GM21825 (cell line): ENCODE measurements around the gene C17orf113.
A peak's percentile ranks its signal among the peaks of the same experiment; 100 is the strongest.
"Not testable (repeated sequence)": the region's sequence is repeated elsewhere in the genome, so short reads cannot be mapped to it uniquely, and the experiment has no call there.

ENCODE experiments used
- ATAC-seq: cut with Tn5 transposase; IDR thresholded peaks from one replicate; pipeline ENCODE4 v1.9.1; 2021; ENCODE audit warnings: mild to moderate bottlenecking, moderate library complexity; ENCODE audit not compliant: unreplicated experiment

Gene C17orf113

DNA sequence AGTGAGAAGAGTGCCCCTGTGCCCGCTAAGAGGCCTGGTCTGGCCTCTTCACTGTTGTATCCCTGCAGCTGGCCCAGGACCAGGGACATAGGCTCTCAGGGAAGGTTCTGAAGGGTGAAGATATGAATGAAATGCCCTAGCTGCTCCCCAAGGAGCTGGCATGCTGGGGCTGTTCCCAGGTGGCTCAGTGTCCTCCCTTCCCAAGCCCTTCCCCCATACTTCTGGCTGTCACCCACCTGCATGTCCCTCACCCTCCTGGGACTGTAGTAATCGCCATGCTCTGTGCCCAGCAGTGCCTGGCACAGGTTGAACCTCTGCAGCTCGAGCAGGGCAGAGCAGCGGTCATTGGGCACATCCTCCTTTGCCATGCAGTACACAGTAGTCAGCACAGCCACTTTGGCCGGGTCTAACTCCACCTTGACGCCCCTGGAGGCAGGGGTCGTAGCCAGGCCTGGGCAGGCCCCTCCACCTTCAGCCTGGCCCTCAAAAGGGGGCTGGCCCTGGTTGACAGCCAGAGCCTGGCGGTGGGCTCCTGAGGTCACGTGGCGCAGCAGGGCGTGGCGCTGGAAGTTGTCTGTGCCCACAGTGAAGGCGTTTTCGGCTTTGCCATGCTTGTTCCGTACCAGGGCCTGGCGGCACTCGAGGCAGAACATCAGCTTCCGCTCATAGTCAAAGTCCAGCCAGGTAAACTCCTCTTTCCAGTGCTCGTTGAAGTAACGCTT, 7.6 kb downstream of the C17orf113 start:
- ATAC-seq: no peak

DNA sequence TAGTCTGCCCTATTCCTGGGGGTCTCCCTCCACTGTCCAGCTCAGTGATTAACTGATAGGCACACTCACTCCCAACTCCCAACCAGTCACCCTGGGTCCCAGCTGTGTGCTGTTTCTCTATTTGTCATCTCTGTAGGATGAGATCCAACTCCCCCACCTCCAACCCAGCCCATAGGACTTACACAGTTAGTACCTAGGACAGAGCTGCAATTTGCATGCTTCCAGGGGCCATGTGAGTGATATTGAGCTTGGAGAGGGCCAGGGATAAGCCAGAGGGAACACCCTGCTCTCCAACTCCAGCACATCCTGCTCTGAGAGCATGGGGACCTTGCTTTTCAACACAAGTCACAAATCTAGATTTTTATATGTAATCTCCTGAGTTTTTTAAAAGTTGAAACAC, 8.8 kb downstream of the C17orf113 start:
- no peak for ATAC-seq

DNA sequence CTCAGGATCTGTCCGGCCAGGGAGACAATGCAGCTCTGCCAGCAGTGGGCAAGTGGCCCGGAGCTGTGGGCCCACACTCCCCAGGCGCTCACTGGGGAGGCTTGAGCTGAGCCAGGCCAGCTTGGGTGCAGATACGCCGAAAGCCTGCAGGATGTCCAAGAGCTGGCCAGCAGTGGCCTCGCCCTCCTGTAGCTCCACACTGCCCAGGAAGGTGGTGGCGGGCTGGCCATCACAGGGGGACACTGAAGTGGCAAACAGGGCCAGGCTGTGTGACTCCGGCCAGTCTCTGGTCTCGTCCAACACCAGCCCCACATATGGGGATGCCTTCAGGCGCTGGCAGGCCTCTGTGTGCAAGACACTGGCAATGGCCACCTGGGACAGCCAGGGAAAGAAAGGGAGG, 9.6 kb downstream of the C17orf113 start:
- no peak for ATAC-seq

DNA sequence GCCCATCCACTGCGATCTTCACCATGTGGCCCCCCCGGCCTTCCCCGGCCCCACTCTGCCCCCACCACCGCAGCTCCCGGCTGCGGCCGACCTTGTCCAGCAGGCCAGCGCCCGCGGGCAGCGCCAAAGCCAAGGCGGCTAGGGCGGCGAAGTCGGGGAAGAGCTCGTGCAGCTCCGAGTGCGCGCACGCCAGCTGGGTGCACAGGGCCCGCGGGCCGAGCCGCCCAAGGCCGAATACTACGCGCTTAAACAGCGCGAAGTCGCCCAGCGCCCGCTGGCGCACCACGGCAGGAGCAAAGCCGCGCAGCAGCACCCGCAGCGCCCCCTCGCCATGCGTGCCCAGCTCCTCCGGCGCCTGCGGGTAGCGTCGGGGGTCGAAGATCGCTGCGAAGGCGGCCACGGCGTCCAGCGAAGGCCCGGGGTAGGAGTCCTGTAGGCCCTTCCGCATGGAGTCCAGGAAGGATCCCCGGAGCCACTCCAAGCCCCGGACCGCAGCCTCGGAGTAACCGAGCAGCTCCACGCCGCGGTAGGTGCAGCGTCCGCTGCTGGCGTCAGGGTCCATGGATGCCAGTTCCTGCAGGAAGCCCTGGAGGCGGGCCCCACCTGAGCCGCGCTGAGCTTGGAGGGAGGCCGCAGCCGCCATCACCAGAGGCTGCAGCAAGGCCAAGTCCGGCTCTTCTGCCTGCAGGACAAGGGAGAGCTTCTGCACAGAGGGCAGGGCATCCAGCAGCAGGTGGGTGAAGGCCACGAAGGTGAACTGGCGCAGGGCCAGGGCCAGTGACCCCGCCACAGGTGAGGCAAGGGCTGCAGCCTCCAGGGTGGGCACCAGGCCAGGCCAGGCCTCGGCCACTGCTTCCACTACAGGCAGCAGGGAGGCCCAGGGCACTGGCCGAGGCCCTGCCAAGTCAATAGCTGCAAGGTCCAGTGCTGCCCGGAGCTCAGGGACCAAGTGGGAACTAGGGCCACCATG, 10.3 kb downstream of the C17orf113 start:
- no peak for ATAC-seq

DNA sequence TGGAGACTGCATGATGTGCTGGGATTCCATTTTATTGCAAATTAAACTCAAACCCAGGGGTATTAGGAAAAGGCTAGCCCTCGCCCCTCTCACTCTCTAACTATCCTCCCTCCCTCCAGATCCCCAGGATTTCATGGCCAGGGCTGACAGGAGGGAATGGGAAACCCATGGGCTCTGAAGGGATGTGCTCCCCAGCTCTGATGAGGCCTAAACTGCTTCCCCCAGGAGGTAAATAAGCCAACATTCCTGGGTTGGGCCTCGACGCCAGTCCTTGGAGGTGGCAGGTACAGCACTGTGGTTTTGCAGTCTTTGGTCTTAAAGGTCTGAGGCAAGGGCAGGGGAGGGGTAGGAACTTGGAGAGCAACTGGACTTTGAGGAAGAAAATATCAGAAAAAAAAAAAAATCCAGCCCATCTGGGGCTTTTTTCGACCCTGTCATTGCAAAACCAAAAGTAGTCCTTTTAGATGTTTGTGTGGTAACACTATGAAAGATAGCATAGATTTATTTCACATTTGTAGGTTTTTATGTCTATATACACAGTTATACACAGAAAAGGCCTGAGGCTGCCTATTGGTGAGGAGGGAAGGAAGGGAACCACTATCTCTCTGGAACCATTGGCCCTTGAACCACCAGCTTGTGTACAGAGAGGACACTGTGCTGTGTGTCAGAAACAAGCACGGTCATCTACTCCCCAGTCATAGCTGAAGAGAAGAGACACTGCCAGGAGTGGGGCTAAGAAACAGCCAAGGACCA, 12.0 kb downstream of the C17orf113 start:
- ATAC-seq: no peak

DNA sequence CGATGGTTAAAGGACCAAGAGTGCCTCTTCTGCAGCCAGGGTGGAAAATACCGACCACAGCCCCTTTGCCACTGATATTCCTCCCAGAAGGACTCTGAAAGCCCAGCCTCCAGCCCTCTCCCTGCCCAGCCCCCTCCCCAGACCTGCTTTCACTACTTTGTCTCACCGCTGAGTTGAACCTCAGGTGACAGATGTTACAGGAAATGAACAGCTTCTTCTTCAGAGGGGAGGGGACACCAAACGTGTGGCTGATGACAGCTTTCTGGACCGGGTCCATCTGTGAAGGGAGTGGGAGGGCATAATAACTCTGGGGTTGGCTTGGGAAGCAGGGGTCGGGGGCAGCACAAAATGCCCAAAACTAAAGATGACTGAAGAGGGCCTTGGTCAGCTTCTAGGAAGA, 16.3 kb downstream of the C17orf113 start:
- ATAC-seq: no peak

DNA sequence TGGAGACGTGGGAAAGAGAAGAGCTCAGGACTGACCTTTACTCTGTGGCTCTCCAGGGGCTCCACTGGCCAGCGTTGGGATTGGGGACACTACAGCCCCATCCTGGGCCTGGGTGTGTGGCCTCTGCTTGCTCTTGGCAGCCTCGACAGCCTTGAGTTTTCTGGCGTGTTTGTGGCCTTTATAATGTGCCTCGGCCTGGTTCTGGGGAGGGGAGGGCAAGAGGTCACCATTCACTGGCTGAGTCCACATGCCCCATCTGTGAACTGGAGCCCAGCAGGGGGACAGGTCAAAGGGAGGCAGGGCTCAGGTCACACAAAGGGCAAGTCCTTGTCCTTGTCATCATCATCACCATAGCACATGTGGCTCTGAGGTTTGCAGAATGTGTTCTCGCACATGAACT, 18.8 kb downstream of the C17orf113 start:
- no peak for ATAC-seq

DNA sequence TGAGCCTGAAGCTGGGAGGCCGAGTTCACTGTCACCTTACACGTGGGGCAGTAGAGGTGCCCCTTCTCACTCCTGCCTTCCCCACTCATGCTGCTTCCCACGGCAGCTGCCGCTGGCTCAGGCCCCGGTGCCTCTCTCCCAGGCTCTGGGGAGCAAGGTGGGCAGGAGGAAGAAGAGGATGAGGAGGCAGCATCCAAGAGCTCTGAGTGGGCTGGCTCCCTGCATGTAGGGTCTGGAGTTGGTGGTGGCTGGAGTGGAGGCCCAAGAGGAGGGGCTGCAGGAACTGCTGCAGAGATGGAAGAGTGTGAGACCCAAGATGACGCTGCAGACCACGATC, 21.6 kb downstream of the C17orf113 start:
- no peak for ATAC-seq

DNA sequence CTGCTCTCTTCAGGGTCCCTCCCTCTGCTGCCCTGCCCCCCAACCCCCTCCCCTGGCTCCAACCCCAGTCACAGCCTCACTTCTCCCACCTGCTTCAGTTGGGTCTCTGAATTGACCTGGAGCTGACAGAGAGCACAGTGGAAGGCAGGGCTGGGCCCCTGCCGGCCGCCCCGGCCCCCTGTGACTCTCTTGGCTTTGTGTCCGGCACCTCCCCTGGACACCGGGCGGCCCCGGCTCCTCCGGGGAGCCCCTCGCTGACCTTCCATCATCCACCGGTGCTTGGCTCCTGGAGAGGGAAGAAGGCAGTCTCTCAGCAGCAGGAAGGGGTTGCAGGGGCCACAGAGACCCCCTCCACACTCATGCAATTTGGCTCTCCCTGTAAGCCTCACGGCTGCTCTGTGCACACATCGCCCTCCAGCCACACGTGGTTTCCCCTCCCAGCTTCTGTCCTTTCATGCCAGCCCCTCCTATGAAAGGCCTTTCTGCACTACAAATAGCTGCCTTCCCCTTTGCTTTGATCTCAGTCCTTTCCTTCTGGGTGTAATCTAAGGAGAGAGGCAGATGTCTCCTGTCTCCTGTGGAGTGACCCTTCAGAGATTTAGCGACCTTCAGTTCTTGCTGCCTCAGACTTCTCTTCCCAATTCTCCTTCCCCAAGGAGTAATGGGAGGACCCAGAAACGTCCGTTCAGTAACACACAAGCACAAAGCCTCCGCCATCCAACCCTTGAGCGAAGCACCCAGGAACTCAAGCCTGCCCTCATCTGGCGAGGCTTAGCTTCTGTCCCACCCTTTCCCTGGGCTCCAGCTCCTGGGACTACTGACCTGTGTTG, 22.2 kb downstream of the C17orf113 start:
- no peak for ATAC-seq

DNA sequence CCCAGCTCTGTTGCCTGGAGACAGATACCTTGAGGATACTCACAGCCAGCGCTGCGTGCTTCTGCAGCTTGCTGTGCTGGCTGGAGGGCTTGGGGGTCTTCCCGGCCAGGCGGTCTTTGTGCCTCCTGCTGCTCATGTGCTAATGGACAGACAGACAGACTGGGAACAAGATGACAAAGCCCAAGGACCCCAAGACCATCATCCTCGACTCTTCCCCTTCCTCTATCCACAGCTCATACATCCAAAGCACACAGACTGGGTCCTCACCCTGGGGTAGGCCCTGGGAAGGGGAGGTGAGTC, 22.9 kb downstream of the C17orf113 start:
- ATAC-seq: no peak

DNA sequence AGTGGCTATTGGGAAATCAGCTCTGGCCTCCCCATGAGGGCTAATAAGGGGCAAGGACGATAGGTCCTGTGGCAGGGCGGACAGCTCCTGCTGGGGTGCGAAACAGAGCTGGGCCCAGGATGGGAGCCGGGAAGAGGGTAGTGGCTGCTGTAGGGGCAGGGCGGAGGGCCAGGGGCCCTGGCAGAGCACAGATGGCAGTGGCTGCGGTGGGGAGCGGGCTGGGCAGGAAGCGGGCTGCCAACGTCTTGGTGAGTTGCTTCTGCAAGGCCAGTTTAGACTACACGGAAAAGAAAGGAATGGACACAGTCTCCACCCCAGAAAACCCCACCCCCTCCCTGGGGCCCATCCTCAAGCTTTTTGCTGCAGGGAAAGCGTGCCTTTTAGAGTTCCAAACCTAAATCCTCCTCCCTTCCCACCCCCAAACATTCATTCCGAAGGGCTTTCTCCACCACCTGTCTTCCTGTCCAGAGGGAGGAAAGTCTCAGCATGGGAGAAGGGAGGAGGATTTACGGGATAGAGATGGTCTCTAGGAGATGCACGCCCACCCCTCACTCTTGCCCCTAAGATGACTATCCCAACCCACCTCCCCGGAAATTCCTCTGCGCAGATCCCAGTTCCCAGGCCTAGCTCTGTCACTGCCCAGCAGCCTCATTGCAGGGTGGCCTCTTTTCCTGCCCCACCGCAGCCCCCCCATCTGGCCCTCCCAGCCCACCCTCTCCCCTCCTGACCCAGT, 23.4 kb downstream of the C17orf113 start:
- no peak for ATAC-seq

DNA sequence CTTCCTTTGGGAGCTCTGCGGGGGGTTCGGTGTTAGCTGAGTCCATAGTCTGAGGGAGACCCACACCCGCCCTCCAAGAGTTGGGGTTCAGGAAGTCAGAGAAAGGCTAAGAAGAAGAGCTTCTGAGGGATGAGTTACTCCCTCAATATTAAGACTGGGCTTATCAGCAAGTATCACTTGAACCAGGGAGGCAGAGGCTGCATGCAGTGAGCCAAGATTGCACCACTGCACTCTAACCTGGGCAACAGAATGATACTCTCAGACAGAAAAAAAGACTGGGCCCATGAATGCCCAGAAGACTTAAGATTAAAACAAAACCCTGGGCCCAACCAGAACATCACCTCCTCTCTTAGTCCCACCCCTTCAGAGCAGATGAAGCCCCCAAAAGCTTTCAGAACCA, 24.5 kb downstream of the C17orf113 start:
- ATAC-seq: no peak

DNA sequence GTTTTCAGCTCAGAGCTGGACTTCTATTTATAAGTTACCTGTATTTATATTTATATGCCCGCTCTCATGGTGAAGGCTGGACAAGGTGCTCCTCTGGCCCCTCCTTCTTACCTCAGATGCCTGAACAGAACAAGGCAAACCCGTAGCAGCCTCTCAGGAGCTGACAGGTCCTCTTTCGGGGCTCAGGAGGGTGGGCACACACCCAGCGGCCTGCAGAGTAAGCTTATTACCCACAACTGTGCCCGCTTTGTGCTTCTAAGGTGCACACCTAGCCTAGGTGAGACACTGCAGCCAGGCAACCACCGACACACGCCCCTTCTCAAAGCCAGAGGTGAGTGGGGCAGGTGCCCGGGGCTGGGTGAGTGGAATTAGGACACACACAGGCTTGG, 25.2 kb downstream of the C17orf113 start:
- no peak for ATAC-seq

DNA sequence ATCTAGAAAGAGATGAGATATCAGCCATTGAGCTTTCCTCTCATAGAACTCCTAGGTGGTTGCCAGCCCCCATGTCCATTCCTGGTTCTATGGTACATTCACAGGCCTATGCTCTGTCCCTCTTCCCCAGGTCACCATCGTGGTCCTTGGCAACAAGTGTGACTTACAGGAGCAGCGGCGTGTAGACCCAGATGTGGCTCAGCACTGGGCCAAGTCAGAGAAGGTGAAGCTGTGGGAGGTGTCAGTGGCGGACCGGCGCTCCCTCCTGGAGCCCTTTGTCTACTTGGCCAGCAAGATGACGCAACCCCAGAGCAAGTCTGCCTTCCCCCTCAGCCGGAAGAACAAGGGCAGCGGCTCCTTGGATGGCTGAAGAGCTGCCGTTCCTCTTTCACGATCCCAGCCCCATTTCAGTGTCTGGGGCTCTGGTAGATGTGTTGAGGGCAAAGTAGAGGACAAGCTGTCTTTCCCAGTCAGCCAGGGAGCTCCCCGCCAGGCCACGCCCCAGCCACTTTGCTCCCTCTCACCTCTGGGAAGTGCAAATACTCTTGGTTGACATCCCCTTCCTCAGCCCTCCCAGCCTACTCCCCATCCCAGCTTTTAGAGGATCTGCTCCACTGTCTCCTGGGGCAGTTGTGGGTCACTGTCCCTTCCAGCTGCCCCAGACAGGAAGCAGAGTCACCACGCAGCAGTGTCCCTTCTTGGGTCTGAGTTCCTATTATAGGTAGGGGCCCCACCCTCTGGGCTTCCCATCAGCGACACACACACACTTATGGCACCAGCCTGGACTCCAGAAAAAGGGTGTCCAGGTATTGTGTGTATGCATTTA, 26.7 kb downstream of the C17orf113 start:
- no peak for ATAC-seq

DNA sequence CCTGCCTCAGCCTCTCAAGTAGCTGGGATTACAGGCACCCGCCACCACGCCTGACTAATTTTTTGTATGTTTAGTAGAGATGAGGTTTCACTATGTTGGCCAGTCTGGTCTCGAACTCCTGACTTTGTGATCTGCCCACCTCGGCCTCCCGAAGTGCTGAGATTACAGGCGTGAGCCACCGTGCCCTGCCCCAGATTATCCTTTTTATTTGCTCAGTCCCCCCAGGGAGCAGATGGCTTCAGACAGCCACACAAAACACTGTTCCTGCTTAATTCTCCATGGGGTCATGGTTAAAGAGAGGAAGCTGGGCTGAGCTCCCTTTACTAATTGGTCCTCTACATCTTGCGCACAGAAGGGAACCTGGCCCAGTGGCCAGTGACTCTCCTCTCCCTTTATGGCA, 29.6 kb downstream of the C17orf113 start:
- not testable (repeated sequence) for ATAC-seq

DNA sequence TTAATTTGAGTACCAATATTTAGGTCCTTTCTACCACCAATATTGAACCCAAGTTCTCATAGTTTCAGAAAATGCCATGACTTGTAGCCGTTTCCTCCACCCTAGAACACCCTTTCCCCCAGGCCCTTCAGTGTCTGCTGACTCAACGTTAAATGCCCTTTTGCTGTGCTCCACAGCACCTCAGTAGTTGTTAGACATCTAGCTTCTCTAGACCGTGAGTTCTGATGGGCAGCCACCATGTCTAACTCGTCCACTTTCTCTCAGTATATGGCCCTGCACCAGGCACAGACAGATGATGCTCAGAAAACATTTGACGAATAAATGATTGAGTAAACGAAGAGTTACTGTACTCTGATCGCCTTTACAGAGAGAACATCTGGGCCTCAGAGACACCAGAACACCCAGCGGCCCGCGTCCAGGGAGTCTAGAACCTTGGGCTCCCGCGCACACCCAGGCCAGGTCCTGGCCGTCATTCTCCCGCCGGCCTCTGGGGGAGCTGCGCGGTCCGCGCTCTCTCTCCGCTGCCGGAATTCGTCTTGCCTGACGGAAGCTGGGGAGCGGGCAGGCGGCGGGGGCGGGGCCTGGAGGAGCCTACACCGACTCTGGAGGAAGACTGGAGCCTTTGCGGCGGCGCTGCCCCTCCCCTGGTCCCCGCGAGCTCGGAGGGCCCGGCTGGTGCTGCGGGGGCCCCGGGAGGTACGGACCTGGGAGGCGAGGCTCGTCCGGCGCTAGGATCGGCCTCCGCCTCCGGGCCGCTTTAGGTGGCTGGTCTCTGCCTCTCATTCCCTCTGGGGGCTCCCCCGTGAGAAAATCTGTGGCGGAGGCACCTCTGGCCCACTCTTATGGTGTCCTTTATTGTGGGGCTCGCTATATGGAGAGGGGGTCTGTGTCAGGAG, 30.6 kb downstream of the C17orf113 start, which contains the start of gene NKIRAS2:
Gene NKIRAS2, plus strand, starts transcription at position 582 of the 896 bp plus-strand sequence. CDS start 1,488 bp downstream, outside the sequence.
- ATAC-seq: peak; percentile 58

DNA sequence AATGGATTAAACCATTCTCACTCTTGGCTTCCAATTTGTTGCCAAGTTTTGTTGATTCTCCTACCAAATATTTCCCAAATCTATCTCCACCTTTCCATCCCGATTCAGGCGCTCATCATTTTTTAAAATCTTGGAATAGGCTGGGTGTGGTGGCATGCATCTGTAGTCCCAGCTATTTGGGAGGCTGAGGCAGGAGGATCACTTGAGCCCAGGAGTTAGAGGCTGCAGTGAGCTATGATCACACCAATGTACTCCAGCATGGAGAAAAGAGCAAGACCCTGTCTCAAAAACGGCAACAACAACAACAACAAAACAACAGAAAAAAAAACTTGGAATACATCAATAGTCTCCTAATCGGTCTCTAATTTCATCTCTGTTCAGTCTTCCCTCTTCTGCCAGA, 31.4 kb downstream of the C17orf113 start:
- no peak for ATAC-seq

DNA sequence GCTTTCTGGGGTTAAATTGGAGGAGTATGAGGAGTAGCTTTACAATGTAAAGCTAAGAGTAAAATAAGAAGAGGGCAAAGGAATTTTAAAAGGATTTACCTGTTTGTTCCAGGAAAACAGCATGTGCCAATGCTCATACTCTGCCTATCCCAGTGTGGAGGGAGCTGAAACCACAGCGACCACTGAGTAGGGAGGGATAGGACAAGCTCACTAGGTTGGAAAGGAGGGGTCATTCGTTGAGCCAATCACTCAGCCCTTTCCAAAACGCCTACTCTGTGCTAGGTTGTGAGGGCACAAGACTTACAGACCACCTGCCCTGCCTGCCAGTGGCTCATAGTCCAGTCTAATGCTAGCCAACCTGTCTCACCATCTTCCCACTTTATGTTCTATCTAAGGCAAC, 32.1 kb downstream of the C17orf113 start:
- no peak for ATAC-seq
